K562 (cell line): ENCODE measurements around the gene SCRN2. TPM values are rescaled to one million over a fixed set of nuclear protein-coding genes. Genes with fewer than 3 reads are reported as not detected.

ENCODE experiments used
- ATF1 ChIP-seq, 2 experiments: fragments of 450-650 bp in 1 of 2; IDR thresholded peaks; 2 replicates each; pipeline ENCODE4 v1.6.1; 2016; ENCODE audit warnings: missing compliant biosample characterization in 1 of 2, missing genetic modification characterization in 1 of 2
- BDP1 ChIP-seq: IDR thresholded peaks from 3 replicates; pipeline ENCODE4 v1.6.1; 2011; ENCODE audit not compliant: insufficient read length, insufficient read depth
- CEBPG ChIP-seq, 3 experiments: fragments of 200-800 bp in 1 of 3; sonication (Bioruptor generic) in 1 of 3; sonication (generic) in 1 of 3; formaldehyde crosslinking in 1 of 3; IDR thresholded peaks in 2 of 3; conservative IDR thresholded peaks in 1 of 3; 2 replicates each; pipeline versions ENCODE4 v1.6.1 to v1.8.0; 2016 to 2022; ENCODE audit warnings: missing compliant biosample characterization in 2 of 3, missing genetic modification characterization in 2 of 3, mild to moderate bottlenecking in 1 of 3, missing genetic modification reagents in 1 of 3
- FOXP4 ChIP-seq: sonication (generic); formaldehyde crosslinking; IDR thresholded peaks from 2 replicates; pipeline ENCODE4 v1.8.0; 2022; ENCODE audit warnings: mild to moderate bottlenecking, missing genetic modification reagents, borderline replicate concordance
- KLF6 ChIP-seq: fragments of 250-450 bp; sonication (Bioruptor Pico); IDR thresholded peaks from 2 replicates; pipeline ENCODE4 v1.4.0; 2020; ENCODE audit warnings: mild to moderate bottlenecking, moderate library complexity, borderline replicate concordance
- MAFG ChIP-seq: fragments of 450-650 bp; conservative IDR thresholded peaks from 2 replicates; pipeline ENCODE4 v1.6.1; 2016; ENCODE audit warnings: missing genetic modification characterization, missing compliant biosample characterization
- MYBL2 ChIP-seq, 2 experiments: fragments of 450-650 bp in 1 of 2; sonication (generic) in 1 of 2; formaldehyde crosslinking in 1 of 2; IDR thresholded peaks; 2 replicates each; pipeline versions ENCODE4 v1.6.1 to v1.8.1; 2017 to 2022; ENCODE audit warnings: borderline replicate concordance in 1 of 2, inconsistent platforms in 1 of 2, low read depth in 1 of 2, mild to moderate bottlenecking in 1 of 2, missing genetic modification reagents in 1 of 2, moderate library complexity in 1 of 2
- NBN ChIP-seq: fragments of 450-650 bp; IDR thresholded peaks from 2 replicates; pipeline ENCODE4 v1.6.1; 2016; ENCODE audit warnings: low read depth, mild to moderate bottlenecking
- RERE ChIP-seq: sonication (generic); formaldehyde crosslinking; IDR thresholded peaks from 2 replicates; pipeline ENCODE4 v1.8.0; 2023; ENCODE audit warnings: missing genetic modification reagents, mild to moderate bottlenecking, borderline replicate concordance
- RFX1 ChIP-seq: fragments of 450-650 bp; IDR thresholded peaks from 2 replicates; pipeline ENCODE4 v1.6.1; 2016; ENCODE audit warnings: mild to moderate bottlenecking, moderate library complexity
- SIRT6 ChIP-seq: IDR thresholded peaks from one replicate; pipeline ENCODE4 v1.6.1; 2012; ENCODE audit warnings: low read depth, mild to moderate bottlenecking, control low read depth, inconsistent platforms, low read length, moderate library complexity
- TAF9B ChIP-seq: fragments of 450-650 bp; IDR thresholded peaks from 2 replicates; pipeline ENCODE4 v1.6.1; 2018; ENCODE audit warnings: mild to moderate bottlenecking; ENCODE audit not compliant: partially characterized antibody
- TFAP4 ChIP-seq: sonication (generic); formaldehyde crosslinking; IDR thresholded peaks from 2 replicates; pipeline ENCODE4 v1.8.0; 2022; ENCODE audit warnings: missing genetic modification reagents, mild to moderate bottlenecking, moderate library complexity, borderline replicate concordance
- ZNF121 ChIP-seq: sonication (generic); formaldehyde crosslinking; conservative IDR thresholded peaks from 2 replicates; pipeline ENCODE4 v1.8.0; 2022; ENCODE audit warnings: missing genetic modification reagents
- ZNF354B ChIP-seq: fragments of 250-450 bp; sonication (Bioruptor Pico); IDR thresholded peaks from 2 replicates; pipeline ENCODE4 v1.4.0; 2020
- ZNF584 ChIP-seq: fragments of 200-800 bp; sonication (Bioruptor generic); IDR thresholded peaks from 2 replicates; pipeline ENCODE4 v1.6.1; 2016; ENCODE audit warnings: low read depth, mild to moderate bottlenecking, missing genetic modification characterization, missing compliant biosample characterization
- polyA plus RNA-seq, 8 experiments: library from polyadenylated mRNA; depleted of rRNA in 4 of 8; stranded (reverse) in 5 of 8; unstranded in 3 of 8; fragments of >200 nt; fragmentation: Nextera tagmentation in 2 of 8; fragmentation: Illumina TruSeq in 1 of 8; extraction: Ambion mirVana in 2 of 8; extraction: Trizol in 1 of 8; gene quantifications; 2 replicates each; pipeline versions ENCODE4 v1.2.1 to v1.2.3, GENCODE V29; 2011 to 2014; ENCODE audit warnings: inconsistent platforms in 1 of 8, missing spikeins in 1 of 8
- total RNA-seq, 7 experiments: library from RNA; depleted of rRNA in 6 of 7; stranded (reverse); fragments of >200 nt in 6 of 7; fragmentation: Illumina TruSeq in 2 of 7; extraction: Trizol in 2 of 7; gene quantifications; 2 replicates each; pipeline versions ENCODE4 v1.2.1 to v1.2.3, GENCODE V29; 2011 to 2021; ENCODE audit warnings: low replicate concordance in 1 of 7
- TF ChIP-seq, protein P1 (sequence below): sonication (generic); IDR thresholded peaks from 2 replicates; pipeline ENCODE4 v1.6.1; 2016

Gene SCRN2
- total and polyA plus RNA-seq, 9 of the 15 experiments (the other 6 are each of a cell fraction or from before 2014, with no cell fraction given), result 0.25 to 32.9 (median 13.6) TPM

GRCh38 chr17:47810200-47810821 lies 30.8 kb downstream of the SCRN2 start (continued):
- TF ChIP-seq RFX1, result peak; percentile 50; the same call in 1 of the 2 replicates
- TF ChIP-seq NBN, result no peak
- peak; percentile 37; the same call in 1 of the 2 replicates for TF ChIP-seq TFAP4
- TF ChIP-seq ZNF121 (CRISPR knock-in tag), result no peak
- TF ChIP-seq SIRT6, result no peak
- TF ChIP-seq ZNF584 (CRISPR knock-in tag), result no peak
- TF ChIP-seq MAFG (tag), result peak; percentile 96
- no peak for TF ChIP-seq TAF9B
- TF ChIP-seq ATF1 (CRISPR knock-in tag; IDR thresholded peaks at IDR 0.05), result no peak
- peak; percentile 25; the same call in 1 of the 2 replicates for TF ChIP-seq ATF1 (tag; IDR thresholded peaks at IDR 0.05)
- no peak for TF ChIP-seq FOXP4 (CRISPR knock-in tag)
- TF ChIP-seq KLF6 (CRISPR knock-in tag), result no peak
- no peak for TF ChIP-seq MYBL2 (IDR thresholded peaks at IDR 0.05; ENCODE audit: low read depth)
- TF ChIP-seq MYBL2 (CRISPR knock-in tag; IDR thresholded peaks at IDR 0.05; ENCODE audit: borderline replicate concordance), result no peak
- TF ChIP-seq, protein P1, sequence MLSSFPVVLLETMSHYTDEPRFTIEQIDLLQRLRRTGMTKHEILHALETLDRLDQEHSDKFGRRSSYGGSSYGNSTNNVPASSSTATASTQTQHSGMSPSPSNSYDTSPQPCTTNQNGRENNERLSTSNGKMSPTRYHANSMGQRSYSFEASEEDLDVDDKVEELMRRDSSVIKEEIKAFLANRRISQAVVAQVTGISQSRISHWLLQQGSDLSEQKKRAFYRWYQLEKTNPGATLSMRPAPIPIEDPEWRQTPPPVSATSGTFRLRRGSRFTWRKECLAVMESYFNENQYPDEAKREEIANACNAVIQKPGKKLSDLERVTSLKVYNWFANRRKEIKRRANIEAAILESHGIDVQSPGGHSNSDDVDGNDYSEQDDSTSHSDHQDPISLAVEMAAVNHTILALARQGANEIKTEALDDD, result no peak
- TF ChIP-seq BDP1, result no peak
- TF ChIP-seq CEBPG (CRISPR knock-in tag; IDR thresholded peaks at IDR 0.05), result 0 out of 2 replicates have a peak, but pooled peaks have one; percentile 10
- TF ChIP-seq CEBPG (tag; conservative IDR thresholded peaks at IDR 0.05 in 1 of 2, IDR thresholded peaks at IDR 0.05 in 1 of 2), result no peak
- TF ChIP-seq RERE (CRISPR knock-in tag), result no peak
- TF ChIP-seq ZNF354B (CRISPR knock-in tag), result no peak
